RKO (cell line): ENCODE results near the gene ELF4.
A peak's percentile ranks its signal among the peaks of the same experiment; 100 is the strongest.

Source experiments
- DNase-seq: peaks from one replicate; pipeline ENCODE4 v3.0.0-alpha.2; 2016; ENCODE audit warnings: low spot score

ELF4 gene

DNA sequence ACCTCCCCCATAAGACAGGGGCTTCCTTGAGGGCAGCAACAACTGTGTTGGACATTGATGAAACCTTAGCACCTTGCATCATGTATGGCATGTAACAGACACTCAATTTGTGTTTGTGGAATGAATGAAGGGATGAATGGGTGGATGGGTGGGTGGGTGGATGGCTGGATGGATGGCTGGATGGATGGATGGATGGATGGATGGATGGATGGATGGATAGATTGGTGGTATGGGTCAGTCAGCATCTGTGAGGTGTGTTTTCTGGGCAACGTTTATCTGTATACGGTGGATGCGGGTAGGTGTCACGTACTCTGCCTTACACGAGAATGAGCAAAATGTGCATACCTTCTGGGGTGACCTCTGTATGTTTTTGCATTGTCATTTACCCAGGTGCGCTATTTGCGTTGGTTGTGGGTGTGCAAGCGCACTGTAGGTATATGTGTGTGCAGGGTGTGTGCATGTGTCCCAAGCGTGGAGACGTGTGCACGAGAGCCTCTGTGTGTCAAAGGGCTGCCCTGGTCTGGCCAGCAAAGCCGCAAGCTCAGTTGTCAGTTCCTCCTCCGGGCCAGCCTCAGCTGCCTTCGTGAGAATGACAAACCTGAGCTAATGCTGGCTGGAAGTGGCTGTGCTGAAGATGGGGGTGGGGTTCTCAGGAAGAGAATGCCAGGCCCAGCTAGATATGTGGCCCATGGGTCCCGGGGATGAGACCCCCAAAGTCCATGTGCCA is 26.5 kb downstream of the ELF4 start:
- DNase-seq = no peak

DNA sequence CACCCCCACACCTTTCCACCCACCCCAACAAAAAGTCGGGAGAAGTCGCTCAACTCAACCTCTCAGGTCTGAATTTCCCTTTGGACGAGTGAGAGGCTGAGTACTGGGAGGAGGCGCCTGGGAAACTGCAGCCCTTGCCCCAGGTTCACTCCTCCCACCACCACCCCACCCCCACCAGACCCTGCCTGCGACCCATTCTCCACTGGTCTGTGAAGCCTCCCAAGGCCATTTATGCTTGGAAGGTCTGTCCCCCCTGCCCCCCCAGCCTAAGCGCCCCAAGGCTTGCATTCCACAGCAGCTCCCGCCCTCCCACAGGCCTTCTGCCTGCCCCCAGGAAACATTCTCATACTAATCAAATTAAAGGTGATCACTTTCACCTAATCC is 27.2 kb downstream of the ELF4 start:
- no peak for DNase-seq

DNA sequence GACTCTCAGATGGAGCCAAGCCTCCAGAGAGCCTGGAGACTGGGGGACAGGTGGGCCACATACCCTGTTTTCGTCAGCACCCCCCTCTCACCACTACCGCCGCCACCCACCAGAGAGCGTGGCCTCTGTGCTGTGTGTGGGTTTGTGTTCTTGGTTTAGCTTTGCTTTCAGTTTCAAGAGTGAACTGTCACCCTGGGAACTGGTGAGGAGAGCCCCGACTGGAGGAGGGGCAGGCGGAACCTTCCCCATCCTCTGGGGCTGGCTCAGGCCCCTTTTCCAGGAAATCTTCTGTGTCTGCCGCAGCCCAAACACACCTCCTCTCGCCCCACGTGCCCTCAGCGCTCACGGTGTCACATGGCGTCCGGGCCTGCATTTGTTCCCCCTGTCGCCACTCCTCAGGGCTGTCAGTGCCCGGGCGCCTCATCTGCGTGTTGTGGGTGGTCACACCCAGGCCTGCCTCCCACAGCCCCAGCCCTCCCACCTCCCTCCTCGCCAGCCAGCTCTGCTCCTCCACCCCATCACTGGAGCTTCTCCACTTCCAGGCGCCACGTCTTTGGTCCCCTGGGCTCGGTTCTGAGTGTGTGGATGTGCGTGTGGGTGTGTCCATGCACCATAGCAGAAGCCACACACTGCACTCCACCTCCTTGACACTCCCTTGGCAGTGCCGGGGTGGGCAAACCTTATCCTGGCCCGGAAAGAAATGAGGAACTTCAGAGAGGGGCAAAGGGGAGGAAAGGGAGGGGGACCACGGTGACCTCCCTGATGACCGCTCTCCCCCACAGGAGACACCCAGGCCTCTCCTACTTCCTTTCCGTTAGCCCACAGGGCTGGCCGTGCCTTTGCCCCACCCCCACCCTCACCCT is 27.8 kb downstream of the ELF4 start:
- no peak for DNase-seq

DNA sequence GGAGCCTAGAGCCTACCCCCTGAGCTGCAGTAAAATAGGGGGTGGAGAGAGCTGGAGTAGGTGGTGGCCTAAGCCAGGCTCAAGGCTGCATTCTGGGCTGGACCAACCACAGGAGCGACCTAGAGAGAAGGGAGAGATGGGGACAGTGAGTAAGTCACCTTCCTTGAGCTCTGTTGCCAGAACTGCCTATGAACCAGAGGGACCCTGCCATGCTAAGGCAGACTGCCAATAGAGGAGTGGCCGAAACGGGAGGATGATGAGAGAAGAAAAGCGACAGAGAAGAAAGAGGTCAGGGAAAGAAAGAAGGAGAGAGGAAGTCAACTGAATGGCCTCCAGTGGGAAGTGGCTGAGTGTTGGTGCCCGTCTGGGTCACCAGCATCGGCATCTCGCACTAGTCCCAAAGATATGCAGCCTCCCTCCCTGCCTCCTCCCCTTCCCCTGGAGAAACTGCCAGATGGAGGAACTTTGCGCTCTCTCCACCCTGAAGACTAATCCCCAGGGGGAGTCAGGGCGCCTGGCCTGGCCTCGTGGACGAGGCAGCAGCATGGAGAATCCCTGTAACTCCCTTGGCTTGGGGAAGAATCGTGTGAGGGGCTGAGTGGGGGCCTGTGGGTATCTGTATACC is 28.8 kb downstream of the ELF4 start:
- DNase-seq = no peak

DNA sequence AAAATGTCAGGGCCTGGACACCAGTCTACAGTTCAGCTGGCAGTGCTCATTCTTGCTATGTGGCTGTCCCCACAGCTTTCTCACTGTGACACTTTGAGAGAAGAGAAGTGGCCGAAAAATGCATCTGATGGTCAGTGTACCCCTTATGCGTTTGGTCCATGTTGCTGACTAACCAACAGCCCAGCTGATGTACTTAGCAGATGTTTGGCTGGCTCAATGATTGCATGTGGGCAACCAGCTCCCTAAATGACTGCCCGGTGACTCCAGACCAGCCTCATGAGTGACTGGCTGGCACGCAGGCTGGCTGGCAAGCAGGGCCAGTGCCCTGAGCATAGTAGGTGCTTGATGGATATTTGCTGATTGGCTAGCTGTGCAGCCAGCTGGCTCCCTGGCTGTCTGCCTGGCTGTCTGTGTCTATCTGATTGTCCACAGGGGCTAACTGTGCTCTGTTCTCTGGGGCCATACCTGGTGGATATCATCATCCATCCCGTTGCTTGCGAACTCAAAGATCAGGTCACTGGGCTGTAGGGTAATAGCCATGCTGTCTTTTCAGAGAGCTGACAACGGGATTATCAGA is 29.4 kb downstream of the ELF4 start:
- no peak for DNase-seq

DNA sequence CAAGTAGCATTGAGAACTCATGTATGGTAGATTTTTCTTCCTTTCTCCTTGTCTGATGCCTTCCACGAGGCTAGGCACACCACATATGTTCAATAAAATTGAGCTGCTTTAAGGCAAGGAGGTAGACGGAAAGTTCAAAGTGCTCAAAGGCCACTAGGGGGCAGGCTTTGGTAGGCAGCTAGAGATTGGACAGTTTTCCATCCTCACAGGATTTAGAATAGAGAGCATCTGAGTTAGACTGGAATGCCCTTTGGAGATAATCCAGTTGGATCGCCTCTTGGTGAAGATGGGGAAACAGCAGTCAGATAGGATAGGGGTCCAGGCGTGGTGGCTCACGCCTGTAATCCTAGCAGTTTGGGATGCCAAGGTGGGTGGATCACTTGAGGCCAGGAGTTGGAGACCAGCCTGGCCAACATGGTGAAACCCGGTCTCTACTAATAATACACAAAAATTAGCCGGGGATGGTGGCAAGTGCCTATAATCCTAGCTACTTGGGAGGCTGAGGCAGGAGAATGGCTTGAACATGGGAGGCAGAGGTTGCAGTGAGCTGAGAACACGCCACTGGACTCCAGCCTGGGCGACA is 30.4 kb downstream of the ELF4 start:
- peak; percentile 69 for DNase-seq

DNA sequence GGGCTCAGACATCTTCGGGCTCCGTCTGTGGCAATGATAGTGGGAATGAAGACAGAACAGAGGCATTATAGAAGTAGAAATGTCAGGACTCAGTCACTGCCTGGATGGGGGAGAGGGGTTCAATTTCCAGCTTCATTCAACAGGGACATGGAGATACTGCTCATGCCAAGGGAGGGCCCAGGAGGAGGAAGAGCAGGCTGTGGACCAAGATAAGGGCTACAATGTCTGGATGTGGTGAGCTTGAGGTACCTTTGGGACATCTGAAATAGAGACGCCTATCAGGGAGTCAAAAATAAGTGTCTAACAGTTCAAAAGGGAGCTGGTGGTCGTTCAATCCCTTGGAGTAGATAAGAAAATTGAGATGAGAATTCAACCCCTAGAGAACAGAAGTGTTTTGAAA is 34.5 kb downstream of the ELF4 start:
- no peak for DNase-seq

DNA sequence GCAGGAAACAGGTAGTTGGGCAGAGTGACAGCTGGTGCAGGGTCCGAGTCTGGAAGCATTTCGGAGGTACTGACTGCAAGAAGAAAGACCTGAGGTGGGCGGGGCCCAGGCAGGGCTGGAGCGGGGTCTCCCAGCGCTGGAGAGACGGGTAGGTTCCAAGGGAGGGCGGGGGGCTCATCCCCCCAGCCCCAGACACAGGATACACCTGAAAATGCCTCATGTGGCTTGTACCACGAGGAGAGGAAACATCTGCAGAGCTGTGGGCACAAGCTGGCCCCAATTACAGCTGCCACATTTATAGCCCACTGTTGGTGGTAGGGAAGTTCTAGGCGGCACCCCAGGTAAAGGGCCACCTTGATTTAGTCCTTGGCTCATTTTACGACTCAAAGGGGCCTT is 38.0 kb downstream of the ELF4 start:
- no peak for DNase-seq

DNA sequence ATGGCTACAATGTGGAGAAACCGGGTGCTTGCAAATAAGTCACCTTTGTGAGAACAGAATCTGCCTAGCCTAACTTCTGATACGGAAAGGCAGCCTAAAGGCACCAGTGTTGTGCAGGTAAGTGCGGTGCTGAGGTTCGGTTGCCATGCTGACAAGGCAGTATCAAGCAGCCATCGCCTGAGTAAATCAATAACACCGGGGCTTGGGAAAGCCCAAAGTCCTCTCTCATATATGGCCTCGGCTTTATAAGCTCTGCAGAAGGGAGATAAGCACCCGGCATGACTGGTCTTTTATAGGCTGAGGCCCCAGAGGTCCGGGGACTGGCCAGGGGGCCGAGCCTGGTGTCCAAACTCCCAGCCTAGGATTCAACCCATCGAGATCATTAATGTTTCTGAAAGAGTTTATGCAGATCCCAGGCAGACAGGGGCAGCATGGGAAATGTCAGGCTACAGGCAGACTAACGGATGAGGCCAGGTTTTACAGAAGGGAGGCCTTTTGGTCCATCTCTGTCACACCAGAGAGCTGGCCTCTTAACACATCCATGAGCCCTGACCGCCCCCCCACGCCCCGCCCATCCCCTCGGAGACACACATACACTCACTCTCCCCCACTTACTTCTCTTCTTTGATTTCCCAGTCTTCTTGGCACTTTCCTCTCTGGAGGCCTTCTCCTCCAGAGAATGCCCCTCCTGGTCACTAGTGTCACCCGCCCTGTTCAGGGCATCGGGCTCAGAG is 38.5 kb downstream of the ELF4 start:
- no peak for DNase-seq

DNA sequence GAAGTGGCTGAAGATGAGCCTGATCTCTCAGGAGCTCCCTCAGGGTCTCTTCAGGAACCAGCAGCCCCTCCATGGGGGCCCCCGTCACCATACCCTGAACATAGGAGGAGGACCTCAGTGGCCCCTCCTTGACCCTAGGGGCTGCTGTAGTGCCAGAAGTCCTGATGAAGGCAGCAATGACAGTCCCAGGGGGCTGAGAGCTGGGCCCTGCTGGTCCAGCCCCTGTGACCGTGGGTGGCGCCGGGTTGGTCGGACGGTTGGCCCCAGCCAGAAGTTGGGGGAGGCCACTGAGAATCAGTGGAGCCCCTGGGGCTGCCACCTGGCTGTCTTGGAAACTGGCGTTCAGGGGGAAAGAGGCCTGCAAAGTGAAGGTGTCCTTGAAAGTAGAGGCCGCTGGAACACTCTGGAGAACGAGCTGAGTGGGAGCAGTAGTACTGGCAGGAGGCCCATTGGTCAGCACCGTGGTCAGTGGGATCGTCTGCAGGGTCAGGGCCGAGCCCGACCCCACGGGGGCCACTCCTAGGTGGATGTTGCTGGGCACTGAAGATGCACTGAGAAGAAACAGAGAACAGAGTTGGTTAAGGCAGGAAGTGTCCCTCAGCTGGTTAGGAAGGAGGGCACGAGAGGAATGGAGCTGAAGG is 43.2 kb downstream of the ELF4 start:
- no peak for DNase-seq

DNA sequence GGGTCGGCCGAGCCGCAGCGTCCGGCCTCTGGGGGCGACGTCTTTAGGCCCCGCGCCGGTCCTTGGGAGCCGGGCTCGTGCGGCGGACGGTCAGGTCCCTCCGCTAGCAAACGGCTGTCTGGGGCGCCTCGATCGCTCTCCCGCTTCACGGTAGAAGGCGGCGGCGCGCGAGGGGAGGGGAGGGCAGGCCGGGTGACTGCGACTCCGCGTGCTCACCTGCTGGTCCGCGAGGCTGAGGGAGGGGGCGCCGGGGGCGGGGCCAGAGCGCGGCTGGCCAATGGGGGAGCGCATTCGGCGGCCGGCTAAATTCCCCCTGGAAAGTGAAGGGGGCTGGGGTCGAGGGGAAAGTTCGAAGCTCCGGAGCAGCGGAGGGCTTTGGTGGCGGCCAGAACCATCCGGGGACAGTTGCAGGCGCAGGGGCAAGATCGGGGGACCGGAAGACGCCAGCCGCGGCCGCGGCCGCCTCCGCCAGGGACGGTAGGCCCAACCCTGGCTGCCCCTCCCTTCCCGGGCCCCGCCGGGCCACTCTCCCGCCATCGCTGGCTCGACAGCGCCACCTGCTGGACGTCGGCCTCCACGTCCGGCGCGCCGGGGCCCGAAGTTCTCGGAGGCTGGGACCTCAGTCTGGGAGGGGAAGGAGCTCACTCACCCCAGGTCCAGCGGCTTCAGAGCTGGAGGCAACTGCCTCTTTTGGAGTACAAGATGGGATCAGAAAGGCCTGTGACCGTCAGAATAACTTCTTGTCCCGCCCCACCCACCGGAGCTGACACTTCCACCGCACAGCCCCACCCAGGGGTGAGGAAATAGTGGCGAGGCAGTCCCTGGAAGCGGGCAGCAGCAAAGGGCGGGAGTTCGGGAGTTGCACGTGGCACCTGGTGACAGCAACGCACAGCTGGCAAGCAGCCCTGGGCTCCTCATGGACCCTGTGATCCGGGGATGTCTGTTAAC is 49.9 kb downstream of the ELF4 start:
- DNase-seq = peak; percentile 68

DNA sequence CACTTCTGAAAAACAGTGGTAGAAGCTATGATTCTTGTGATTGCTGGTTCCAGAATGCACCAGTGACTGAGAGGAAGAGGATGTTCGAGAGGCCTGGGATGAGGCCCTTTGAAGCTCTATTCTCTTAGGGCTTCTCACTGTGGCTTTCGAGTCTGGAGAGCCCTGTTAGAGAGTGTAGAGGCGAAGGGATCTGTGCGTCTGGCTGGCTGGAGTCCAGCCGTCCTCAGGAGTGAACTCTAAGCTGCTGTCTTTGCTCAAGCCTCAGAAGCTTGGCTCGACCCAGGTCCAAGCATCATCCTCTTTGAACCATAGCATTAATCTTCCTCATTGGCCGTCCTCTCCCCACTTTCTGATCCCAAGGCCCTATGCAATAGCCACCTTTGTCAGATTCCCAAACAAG is 51.6 kb downstream of the ELF4 start:
- no peak for DNase-seq

DNA sequence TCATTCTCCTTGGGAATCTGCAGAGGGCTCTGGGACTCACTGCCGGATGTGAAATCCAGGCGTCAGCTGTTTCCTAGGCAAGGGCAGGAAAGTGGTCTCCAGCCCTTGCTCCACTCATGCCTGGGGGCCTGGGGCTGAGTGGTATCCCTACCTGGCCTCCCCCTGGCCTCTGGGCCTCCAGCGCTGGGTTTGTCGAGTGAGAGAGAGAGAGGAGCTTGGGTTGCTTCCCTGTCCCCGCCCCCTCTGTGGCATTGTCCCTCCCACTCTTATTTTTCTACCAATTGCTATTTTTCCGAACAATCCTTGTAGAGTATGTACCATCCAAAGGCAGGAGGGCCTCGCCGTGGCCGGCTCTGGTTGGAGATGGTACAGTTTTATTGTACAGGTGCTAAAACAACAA is 53.1 kb downstream of the ELF4 start:
- DNase-seq = no peak

DNA sequence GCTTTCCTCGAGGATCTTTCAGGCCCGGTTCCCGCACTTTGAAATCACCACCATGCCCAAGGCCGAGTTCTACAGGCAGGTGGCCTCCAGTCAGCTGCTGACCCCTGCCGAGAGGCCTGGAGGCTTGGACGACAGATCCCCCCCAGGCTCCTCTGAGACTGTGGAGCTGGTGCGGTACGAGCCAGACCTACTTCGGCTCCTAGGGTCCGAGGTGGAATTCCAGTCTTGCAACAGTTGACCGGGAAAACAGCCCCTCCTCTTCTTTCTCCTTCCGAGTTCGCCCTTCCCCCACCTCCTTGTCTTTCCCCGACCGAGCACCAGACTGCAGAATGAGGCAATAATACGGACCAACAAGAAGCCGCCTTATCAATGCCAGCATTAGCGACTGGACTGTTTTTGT is 54.4 kb downstream of the ELF4 start:
- no peak for DNase-seq

DNA sequence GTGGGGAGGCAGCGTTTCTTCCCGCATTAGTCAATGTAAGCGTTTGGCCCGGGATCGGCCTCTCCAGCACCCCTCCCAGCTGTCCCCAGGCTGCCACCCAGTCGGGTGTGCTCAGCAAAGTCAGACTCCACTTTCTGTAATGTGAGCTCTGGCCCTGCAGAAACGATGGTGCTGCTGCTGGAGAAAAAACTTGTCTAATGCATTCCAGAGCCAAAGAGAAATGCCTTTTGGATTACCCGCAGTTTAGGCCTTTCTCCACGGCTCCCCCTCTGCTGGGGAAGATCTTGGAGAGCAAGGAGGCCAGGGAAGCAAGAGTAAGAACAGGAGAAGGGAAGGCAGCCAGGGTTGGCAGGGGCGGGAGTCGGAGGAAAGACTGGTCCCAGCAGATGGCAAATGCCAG is 55.2 kb downstream of the ELF4 start:
- no peak for DNase-seq

DNA sequence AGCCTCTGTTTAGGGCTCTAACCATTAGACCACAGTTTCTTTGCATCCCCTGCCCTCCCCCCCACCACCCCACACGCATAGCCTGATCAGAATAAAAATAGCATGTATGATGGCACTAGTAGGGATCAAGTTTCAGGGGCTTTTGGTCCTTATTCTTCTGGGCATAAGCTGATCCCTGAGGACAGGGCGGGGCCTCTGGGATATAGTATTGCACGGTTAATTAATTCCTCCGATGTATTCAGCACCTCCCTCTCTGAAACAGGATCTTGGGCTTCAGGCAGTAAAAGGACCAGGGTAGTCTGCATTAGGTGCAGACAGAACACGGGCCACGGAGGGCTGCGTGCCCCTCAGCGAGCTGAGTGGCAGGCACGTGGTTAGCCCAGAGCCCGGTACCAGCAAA is 57.1 kb downstream of the ELF4 start:
- DNase-seq = no peak

DNA sequence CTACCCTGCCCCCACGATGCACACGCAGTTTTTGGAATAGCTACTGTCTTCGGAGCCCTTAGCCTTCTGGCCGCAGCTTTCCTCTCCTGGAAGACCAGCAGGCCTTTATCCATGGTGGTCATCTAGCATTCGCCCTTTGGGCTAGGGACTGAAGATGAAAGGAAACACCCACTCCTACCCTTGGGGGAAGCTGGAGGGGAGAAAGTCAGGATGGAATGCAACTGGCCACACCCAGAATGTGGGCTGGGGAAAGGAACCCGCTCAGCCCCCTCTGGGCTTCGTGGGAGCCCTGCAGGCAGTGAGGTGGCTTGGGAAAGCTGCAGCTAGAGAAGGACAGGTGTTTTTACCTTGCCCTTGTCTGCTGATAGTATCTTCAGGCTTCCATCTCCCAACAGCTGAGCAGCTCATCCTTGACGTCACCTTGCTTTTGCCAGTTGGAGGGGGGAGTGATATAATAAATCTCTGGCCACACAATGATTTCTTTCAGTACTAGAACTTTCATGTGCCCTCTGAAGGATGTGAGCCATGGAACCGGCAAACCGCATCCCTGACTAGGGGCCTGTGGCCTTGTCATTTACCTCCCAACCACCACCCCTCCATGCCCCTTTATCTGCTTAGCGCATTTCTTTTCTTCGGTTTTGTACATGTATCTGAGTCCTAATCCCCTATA is 59.0 kb downstream of the ELF4 start:
- DNase-seq = no peak

DNA sequence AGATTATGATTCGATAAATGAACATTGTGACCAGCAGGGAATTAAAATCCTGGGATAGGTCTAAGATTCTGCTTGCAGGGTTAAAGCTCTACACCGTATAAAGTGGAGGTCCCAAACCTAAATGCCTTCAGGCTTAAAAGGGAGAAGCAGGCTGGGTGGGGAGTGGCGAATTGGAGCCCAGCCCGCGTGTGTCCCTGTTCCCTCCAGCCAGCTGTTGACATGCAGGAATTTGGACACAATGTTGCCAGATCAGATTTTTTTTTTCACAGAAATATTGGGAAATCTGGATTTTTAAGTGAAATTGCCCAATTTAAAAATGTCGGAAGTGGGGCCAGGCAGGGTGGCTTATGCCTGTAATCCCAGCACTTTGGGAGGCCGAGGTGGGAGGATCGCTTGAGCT is 60.5 kb downstream of the ELF4 start:
- no peak for DNase-seq

DNA sequence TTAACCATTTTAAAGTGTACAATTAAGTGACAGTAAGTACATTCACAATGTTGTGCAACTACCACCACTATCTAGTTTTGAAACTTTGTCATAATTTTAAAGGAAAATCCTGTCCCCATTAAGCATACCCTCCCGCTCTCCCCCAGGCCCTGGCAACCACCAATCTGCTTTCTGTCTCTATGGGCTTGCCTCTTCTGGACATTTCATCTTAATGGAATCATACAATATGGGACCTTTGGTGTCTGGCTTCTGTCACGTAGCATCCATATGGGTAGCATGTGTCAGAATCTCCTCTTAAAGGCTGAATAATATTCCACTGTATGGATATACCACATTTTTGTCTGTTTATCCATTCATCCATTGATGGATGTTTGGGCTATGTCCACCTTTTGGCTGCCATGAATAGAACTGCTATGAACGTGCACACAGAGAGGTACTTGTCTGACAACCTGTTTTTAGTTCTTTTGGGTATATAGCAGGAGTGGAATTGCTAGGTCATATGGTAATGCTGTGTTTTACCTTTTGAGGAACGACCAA is 61.5 kb downstream of the ELF4 start:
- DNase-seq = no peak
